Activated T-cell treated with anti-CD3 and anti-CD28 coated beads, Interleukin-2, amount 50 U/mL, for 4 hours (primary cell): ENCODE measurements around the gene TSPAN10. TPM values are rescaled to one million over a fixed set of nuclear protein-coding genes. Genes with fewer than 3 reads are reported as not detected.
"Not testable (repeated sequence)": the region's sequence is repeated elsewhere in the genome, so short reads cannot be mapped to it uniquely, and the experiment has no call there.

Experiments used
- ATAC-seq, 2 donors: fragments of 200-7000 bp; cut with Tn5 transposase; one replicate each; pipeline ENCODE4 v1.10.0; 2021
- DNase-seq: peaks from one replicate; pipeline ENCODE4 v3.0.0-alpha.2; 2020
- H3K27me3 Mint-ChIP-seq: one replicate; pipeline ENCODE4 v1.8.0; 2021; ENCODE audit warnings: low read depth, mixed read lengths
- H3K36me3 Mint-ChIP-seq: one replicate; pipeline ENCODE4 v1.8.0; 2022; ENCODE audit warnings: mixed read lengths; ENCODE audit not compliant: insufficient read depth
- H3K4me1 Mint-ChIP-seq: one replicate; pipeline ENCODE4 v1.8.0; 2021; ENCODE audit warnings: low read depth, mixed read lengths
- H3K4me3 Mint-ChIP-seq: one replicate; pipeline ENCODE4 v1.8.0; 2021; ENCODE audit warnings: mild to moderate bottlenecking, moderate library complexity, mixed read lengths
- H3K9me3 Mint-ChIP-seq: one replicate; pipeline ENCODE4 v1.8.0; 2021; ENCODE audit warnings: mixed read lengths
- total RNA-seq, 3 donors: library from RNA; stranded (reverse); gene quantifications; one replicate each; pipeline ENCODE4 v1.2.1, GENCODE V29; 2021

Gene TSPAN10
- total RNA-seq, 3 donors from 2014 or later = 0.11 to 0.18 TPM; not detected in 1

DNA sequence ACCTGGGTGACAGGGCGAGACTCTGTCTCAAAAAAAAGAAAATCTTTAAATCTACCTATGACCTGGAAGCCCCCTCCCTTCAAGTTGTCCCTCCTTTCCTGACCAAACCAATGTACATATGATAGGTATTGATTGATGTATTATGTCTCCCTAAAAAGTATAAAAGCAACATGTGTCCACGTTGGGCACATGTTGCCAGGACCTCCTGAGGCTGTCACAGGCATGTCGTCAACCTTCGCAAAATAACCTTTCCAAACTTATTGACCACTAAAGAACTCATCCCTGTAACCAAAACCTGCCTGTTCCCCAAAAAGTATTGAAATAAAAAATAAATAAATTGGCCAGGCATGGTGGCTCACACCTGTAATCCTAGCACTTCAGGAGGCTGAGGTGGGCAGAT, 25.0 kb downstream of the TSPAN10 start:
- Mint-ChIP-seq H3K9me3 (no peaks in the 10 kb centered on the region), H3K36me3 (peaks cover 8% of the 10 kb centered on the region), H3K27me3 (no peaks in the 10 kb centered on the region), H3K4me1 (peaks cover 27% of the 10 kb centered on the region), H3K4me3 (no peak overlapping the region)
- ATAC-seq (no peak), DNase-seq (no peak)

DNA sequence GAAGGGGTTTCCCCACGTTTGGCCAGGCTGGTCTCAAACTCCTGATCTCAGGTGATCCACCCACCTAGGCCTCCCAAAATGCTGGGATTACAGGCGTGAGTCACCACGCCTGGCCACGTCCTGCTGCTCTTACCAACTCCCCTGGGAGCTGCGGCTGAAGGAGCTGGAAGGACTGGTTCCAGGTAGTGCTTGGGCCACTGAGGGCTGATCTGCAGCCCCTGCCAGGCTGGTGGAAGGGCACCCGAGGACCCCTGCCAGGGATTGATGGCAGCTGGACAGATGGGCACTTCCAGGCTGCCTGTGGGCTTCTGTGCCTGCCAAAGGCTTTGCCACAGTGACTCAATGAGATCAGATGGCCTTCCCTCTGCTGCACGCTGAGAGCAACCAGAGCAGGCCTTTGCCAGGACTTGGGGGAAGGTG, 27.1 kb downstream of the TSPAN10 start:
- Mint-ChIP-seq H3K4me1 (peaks cover 35% of the 10 kb centered on the region), H3K9me3 (no peaks in the 10 kb centered on the region), H3K4me3 (peak overlapping the region; percentile 25), H3K36me3 (peaks cover 15% of the 10 kb centered on the region), H3K27me3 (no peaks in the 10 kb centered on the region)
- no peak for DNase-seq
- no peak for ATAC-seq

DNA sequence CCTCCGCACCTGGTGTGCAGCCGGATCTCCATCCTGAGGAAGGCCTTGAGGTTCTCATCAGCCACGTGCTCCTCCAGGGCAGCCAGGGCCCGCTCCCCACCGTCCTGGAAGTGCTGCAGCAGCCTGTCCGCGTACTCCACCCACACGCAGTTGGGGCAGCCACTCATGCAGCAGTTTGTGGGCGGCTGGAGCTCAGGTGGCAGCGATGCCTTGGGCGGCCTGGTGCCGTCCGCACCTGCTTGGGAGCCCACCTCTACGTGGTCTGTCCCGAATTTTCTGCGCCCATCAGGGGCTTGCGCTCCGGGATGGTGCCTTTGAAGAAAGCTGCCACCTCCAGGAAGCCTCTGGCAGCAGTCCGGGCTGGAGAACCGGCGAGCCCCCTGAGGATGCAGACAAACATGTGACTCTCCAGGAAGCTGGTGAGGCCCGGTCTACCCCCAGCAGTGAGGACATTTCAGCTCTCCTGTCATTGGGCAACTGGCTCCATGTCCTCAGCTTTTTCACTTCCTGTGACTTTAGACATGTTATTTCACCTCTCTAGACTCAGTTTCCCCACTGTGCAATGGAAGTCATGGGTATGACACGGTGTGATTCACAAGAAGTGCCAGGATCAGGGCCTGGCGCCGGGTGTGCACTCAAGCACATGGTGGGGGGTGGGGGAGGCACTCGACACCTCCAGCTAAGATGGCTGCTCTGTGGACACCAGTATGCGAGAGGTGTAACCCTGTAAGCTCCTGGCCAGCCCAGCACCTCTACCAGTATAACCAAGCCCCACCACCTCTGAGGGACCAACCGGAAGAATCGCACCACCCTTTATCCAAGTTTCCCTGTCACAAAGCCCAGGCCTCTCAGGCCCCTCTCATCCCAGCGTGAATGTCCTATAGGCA, 28.5 kb downstream of the TSPAN10 start:
- H3K27me3 Mint-ChIP-seq = no peaks in the 10 kb centered on the region
- ATAC-seq (peak; percentile 47 to 49), DNase-seq (peak; percentile 54)
- peaks cover 19% of the 10 kb centered on the region for H3K36me3 Mint-ChIP-seq
- peak overlapping the region; percentile 92 for H3K4me3 Mint-ChIP-seq
- no peaks in the 10 kb centered on the region for H3K9me3 Mint-ChIP-seq
- peaks cover 35% of the 10 kb centered on the region for H3K4me1 Mint-ChIP-seq

DNA sequence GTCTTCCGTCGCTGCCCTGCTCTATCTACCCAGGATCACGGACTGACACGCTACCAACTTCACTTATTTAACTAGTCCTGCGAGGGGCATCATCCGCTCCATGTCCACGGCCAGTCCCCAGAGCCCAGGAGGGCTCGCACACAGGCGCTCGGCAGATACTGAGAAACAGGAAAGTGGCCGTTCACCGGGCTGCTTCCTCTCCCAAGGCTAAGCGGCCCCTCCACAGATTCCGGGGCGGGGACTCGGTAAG, 29.0 kb downstream of the TSPAN10 start:
- peaks cover 19% of the 10 kb centered on the region for H3K36me3 Mint-ChIP-seq
- DNase-seq = no peak
- H3K4me3 Mint-ChIP-seq = peak overlapping the region; percentile 92
- peaks cover 35% of the 10 kb centered on the region for H3K4me1 Mint-ChIP-seq
- H3K9me3 Mint-ChIP-seq = no peaks in the 10 kb centered on the region
- ATAC-seq = peak; percentile 30 to 32
- H3K27me3 Mint-ChIP-seq = no peaks in the 10 kb centered on the region

DNA sequence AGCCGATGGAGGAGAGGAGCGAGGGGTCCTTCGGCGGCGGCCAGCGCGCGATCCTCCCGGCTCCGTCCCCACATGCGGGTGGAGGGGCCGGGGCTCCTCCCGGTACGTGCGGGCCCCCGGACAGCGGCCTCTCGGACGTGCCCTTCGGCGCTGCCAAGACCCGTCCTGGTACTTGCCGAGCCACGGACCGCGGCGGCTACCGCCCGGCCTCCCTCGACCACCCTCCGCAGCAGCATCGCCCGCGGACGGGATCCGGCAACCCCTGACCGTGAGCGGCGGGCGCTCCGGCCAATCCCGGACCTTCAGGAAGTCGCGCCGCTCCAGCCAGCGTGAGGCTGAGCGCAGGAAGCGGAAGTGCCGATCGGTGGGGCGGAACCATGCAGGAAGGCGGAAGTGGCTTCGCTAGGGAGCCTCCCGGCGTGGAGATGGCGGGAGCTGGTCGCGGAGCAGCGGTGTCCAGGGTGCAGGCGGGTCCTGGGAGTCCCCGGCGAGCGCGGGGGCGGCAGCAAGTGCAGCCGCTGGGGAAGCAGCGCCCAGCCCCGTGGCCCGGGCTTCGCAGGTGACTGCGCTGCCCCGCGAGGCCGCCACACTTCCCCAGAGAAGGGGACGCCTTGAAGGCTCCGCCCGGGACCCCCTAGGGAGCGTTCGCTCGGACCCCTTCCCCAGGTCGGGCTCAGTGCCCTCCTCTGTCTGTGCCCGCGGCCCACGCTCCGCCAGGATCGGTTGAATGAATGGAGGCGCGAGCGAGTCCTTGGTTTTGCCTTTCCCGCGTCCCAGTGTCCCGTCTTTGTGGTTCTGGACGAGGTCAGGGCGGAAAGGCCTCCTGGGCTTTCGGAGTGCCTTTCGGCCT, 29.6 kb downstream of the TSPAN10 start, which contains the start of the genes CCDC137 and OXLD1:
TSS of gene CCDC137 (plus strand) at position 396 of the 850 bp plus-strand sequence. CDS start at position 426, 30 bp downstream.
TSS of gene OXLD1 (minus strand) at position 264 of the 850 bp plus-strand sequence. CDS start at position 236, 28 bp downstream.
- Mint-ChIP-seq H3K27me3 (no peaks in the 10 kb centered on the region), H3K4me3 (peak within 1 kb of the TSS; percentile 92), H3K4me1 (peaks cover 35% of the 10 kb centered on the region), H3K36me3 (peaks cover 22% of the 10 kb centered on the region), H3K9me3 (no peaks in the 10 kb centered on the region)
- peak; percentile 94 to 97 for ATAC-seq
- DNase-seq = peak; percentile 88

DNA sequence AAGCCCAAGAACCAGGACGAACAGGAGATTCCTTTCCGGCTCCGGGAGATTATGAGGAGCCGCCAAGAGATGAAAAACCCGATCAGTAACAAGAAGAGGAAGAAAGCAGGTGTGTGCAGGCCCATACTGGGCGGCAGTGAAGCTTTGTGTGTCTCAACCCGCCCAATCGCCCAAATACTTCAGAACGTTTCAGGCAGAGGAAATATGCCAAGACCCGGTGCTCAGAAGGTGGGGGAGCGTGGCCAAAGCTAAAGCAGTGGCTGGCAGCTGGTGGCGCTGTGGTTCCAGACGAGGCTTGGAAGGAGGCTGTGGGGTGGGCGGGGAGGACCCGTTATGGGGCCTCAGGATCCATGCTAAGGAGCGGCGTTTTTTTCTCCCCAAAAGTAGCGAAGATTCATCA, 30.8 kb downstream of the TSPAN10 start:
- Mint-ChIP-seq H3K4me1 (peaks cover 33% of the 10 kb centered on the region), H3K27me3 (no peaks in the 10 kb centered on the region), H3K9me3 (no peaks in the 10 kb centered on the region), H3K4me3 (peak overlapping the region; percentile 92), H3K36me3 (peaks cover 22% of the 10 kb centered on the region)
- no peak for DNase-seq
- no peak for ATAC-seq

DNA sequence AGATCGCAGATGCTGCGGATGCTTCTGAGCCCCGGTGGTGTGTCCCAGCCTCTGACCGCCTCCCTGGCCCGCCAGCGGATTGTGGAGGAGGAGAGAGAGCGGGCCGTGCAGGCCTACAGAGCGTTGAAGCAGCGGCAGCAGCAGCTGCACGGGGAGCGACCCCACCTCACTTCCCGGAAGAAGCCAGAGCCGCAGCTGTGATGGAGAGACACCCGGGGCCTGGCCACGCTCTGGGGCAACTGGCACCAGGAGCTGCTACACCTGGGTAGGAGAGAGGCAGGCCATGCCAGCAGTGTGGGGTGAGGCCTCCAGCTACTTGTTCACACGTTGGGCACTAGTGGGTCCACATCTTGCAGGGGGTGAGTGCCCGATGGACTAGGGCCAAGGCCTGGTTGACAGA, 35.5 kb downstream of the TSPAN10 start:
- no peak for DNase-seq
- H3K36me3 Mint-ChIP-seq = peaks cover 17% of the 10 kb centered on the region
- H3K27me3 Mint-ChIP-seq = no peaks in the 10 kb centered on the region
- H3K4me3 Mint-ChIP-seq = no peak overlapping the region
- peaks cover 16% of the 10 kb centered on the region for H3K4me1 Mint-ChIP-seq
- no peak for ATAC-seq
- no peaks in the 10 kb centered on the region for H3K9me3 Mint-ChIP-seq

DNA sequence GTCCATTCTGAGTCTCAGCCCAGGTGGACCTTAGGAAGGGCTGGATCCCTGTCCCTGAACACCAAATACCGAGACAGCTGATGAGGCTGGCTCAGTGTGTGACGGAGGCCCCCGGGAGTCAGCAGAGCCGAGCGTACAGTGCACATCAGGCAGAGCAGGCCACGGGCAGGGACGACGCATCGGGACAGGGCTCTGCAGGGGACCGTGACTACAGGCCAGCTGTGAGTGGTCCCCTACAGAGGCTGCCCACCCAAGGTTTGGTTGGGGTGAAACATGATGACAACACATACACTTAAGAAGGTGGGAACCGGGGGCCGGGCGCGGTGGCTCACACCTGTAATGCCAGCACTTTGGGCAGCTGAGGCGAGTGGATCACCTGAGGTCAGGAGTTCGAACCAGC, 36.0 kb downstream of the TSPAN10 start:
- H3K36me3 Mint-ChIP-seq = peaks cover 15% of the 10 kb centered on the region
- ATAC-seq = no peak

DNA sequence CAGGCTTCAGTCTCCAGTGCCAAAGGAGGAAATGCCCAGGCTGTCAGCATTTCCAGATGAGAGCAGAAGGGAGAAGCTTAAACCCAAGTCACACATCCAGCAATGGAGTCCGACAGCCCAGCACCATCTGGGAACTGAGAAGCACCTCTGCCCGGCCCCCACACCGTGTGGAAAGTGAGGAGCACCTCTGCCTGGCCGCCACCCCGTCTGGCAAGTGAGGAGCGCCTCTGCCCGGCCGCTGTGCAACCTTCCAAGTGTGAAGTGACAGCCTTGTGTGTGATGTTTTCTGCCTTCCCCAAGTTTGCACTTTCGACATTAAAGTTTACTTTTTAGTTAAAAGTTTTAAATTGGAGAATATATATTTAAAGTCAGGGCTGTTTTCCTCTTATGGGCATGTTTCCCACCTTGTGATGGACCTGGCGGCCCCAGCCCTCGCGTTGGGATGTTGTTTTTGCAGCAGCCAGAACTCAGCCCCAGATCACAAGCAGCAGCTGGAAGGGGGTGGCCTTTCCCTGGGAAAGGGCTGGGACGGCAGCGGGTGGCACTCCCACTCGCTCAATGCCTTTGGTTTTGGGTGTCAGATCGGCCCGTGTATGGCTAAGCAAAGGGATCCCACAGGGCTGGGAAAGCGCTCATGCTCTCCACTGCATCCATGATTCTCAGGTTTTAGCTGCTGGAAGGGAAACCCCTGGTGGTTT, 36.7 kb downstream of the TSPAN10 start:
- ATAC-seq = no peak

More for the DNA sequence above, 36.0 kb downstream of the TSPAN10 start:
- H3K4me3 Mint-ChIP-seq = no peak overlapping the region
- no peaks in the 10 kb centered on the region for H3K27me3 Mint-ChIP-seq
- H3K9me3 Mint-ChIP-seq = no peaks in the 10 kb centered on the region
- DNase-seq = no peak
- H3K4me1 Mint-ChIP-seq = peaks cover 11% of the 10 kb centered on the region

DNA sequence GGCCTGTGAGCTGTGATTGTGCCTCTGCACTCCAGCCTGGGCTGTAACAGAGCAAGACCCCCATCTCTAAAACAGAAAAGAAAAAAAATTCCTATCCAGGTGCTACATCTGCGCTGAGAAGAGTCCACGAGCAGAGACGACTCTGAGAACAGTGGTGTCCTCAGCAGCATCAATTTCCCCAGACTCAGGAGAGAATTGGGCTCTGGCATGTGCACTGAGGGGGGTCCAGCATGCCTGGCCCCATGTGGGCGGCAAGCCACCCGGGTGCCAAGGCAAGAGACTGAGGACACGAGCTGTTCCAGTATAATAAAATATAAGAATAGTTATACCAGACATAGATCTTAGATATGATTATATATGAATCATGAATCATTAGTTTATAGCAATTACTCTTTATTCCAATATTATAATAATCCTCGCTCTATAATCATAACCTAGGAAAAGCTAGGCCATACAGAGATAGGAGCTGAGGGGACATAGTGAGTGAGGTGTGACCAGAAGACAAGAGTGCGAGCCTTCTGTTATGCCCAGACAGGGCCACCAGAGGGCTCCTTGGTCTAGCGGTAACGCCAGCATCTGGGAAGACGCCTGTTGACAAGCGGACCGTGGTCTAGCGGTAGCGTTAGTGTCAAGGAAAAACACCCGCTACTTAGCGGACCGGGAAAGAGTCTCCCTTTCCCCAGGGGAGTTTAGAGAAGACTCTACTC, 38.7 kb downstream of the TSPAN10 start:
- not testable (repeated sequence) for H3K9me3 Mint-ChIP-seq, H3K27me3 Mint-ChIP-seq, ATAC-seq, H3K36me3 Mint-ChIP-seq, H3K4me1 Mint-ChIP-seq, H3K4me3 Mint-ChIP-seq
- DNase-seq = peak; percentile 25

More for the DNA sequence above, 36.7 kb downstream of the TSPAN10 start:
- no peak for DNase-seq
- Mint-ChIP-seq H3K36me3 (peaks cover 10% of the 10 kb centered on the region), H3K4me1 (peaks cover 6% of the 10 kb centered on the region), H3K4me3 (no peak overlapping the region), H3K9me3 (no peaks in the 10 kb centered on the region), H3K27me3 (no peaks in the 10 kb centered on the region)

DNA sequence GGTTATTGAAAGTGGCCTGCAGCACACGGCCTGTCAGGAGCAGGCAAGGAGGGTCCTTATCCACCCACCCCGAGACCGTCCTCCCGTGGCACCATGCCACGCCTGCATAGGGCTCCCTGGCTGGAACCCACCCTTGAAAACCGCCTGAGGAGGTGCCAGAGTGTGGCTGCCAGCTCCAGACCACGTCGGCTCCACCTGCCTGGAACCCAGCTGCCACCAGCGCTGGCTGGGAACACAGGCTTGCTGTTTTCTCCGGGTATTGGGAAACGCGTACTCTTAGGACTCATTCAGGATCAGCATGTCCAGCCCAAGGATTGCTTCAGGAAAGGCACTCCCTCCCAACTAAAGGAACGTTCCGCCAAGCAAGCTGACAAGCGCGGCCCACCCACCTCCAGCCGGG, 39.9 kb downstream of the TSPAN10 start:
- peaks cover 6% of the 10 kb centered on the region for H3K4me1 Mint-ChIP-seq
- H3K9me3 Mint-ChIP-seq = no peaks in the 10 kb centered on the region
- ATAC-seq (no peak), DNase-seq (no peak)
- no peak overlapping the region for H3K4me3 Mint-ChIP-seq
- H3K36me3 Mint-ChIP-seq = peaks cover 2% of the 10 kb centered on the region
- no peaks in the 10 kb centered on the region for H3K27me3 Mint-ChIP-seq

DNA sequence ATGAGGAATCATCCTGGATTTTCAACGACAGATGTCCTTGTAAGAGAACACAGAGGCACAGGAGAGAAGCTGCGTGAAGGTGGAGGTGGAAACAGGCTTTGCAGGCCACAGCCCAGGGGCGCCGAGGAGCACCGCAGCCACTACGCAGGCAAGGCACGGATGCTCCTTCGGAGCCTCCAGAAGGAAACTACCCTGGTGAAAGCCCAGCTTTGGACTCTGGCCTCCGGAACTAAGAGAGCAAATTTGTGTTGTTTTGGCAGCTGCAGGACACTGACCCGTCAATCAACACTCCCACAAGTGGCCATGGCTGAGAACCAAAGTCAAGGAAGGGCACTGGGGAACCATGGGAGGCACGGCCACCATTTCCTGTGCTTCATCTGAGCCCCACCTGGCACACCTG, 43.2 kb downstream of the TSPAN10 start:
- H3K4me3 Mint-ChIP-seq = no peak overlapping the region
- no peaks in the 10 kb centered on the region for H3K27me3 Mint-ChIP-seq
- peaks cover 21% of the 10 kb centered on the region for H3K4me1 Mint-ChIP-seq
- DNase-seq (no peak), ATAC-seq (no peak)
- H3K9me3 Mint-ChIP-seq = no peaks in the 10 kb centered on the region
- peaks cover under 1% of the 10 kb centered on the region for H3K36me3 Mint-ChIP-seq

DNA sequence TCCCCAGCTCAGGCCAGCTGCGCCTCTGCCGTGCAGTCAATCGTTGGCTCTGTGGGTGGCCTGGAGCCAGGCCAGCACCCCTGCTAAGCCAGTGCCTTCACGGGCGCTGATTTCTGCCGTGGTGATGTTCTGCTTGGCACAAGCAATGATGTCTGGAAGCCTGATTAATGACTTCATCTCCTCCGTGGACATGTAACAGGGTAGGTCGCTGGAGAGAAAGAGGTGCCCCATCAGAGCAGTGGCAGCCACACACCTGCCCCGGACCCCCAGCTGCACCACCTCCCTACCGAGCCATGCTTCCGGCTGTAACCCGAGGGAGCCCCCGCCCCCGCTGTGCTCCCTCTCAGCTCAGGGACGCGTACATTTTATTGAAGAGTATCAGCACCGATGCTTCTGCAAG, 44.7 kb downstream of the TSPAN10 start:
- DNase-seq (no peak), ATAC-seq (no peak)
- Mint-ChIP-seq H3K36me3 (peaks cover 7% of the 10 kb centered on the region), H3K9me3 (no peaks in the 10 kb centered on the region), H3K4me3 (peak overlapping the region; percentile 94), H3K27me3 (no peaks in the 10 kb centered on the region), H3K4me1 (peaks cover 23% of the 10 kb centered on the region)
